K562 (cell line): Measurements from ENCODE around the gene LYAR. TPM values are rescaled to one million over a fixed set of nuclear protein-coding genes. Genes with fewer than 3 reads are reported as not detected.

ENCODE experiments used
- ATAC-seq: fragments of 200-7000 bp; cut with Tn5 transposase; 3 replicates; pipeline ENCODE4 v1.9.1; 2020; ENCODE audit warnings: moderate library complexity
- BruUV-seq: library from RNA; stranded (reverse); fragments of 400-500 nt; replicated peaks from 2 replicates; lab custom pipeline; 2021; lab: Mats Ljungman, UMichigan
- CTCF ChIA-PET: fragments of 300-600 bp; formaldehyde crosslinking; extraction: SDS; loops from one replicate; lab custom pipeline; 2021; ENCODE audit warnings: low intra/inter-chr PET ratio; lab: Yijun Ruan, JAX
- POLR2A ChIA-PET: fragments of 300-600, 350-650 bp; sonication (Branson Sonifier 250); formaldehyde crosslinking; extraction: SDS; loops from one replicate; lab custom pipeline; 2021; ENCODE audit warnings: antibody characterized with exemption, inconsistent platforms; lab: Yijun Ruan, JAX
- DNase-seq, 4 experiments: peaks; one replicate each; pipeline versions ENCODE4 v3.0.0 to v3.0.0-alpha.2; 2011 to 2018; ENCODE audit warnings: low spot score in 3 of 4, mixed read lengths in 3 of 4; ENCODE audit errors: extremely low read depth in 1 of 4
- FAIRE-seq: peaks from 2 replicates; lab custom pipeline; 2011; peaks lifted over from hg19 to GRCh38; lab: Jason Lieb, UNC
- H2AFZ ChIP-seq: 2 replicates; pipeline ENCODE4 v1.6.0; 2011; ENCODE audit warnings: low read depth, low read length, control low read depth, inconsistent platforms
- H3K27ac ChIP-seq: fragments of 200-600 bp; 3 replicates; pipeline ENCODE4 v1.8.0; 2011; ENCODE audit warnings: low read depth, mild to moderate bottlenecking, control low read depth, inconsistent platforms, low read length, moderate library complexity, mixed read lengths; ENCODE audit errors: extremely low read depth
- H3K27me3 ChIP-seq, 2 experiments: fragments of 300-600 bp in 1 of 2; 2 replicates in 1 of 2; 3 replicates in 1 of 2; pipeline versions ENCODE4 v1.6.0 to v1.8.0; 2011; ENCODE audit warnings: inconsistent platforms in 2 of 2, low read length in 2 of 2, mild to moderate bottlenecking in 1 of 2, mixed read lengths in 1 of 2, moderate library complexity in 1 of 2; ENCODE audit not compliant: control insufficient read depth in 2 of 2, insufficient read depth in 2 of 2
- H3K36me3 ChIP-seq: fragments of 300-600 bp; 3 replicates; pipeline ENCODE4 v1.8.0; 2011; ENCODE audit warnings: mild to moderate bottlenecking, low read length, inconsistent platforms; ENCODE audit not compliant: control insufficient read depth, insufficient read depth
- H3K4me1 ChIP-seq, 2 experiments: fragments of 200-600 bp in 1 of 2; replicated peaks in 1 of 2; 2 replicates in 1 of 2; 3 replicates in 1 of 2; pipeline versions ENCODE4 v1.5.1 to v1.8.0; 2011; ENCODE audit warnings: inconsistent platforms in 2 of 2, low read length in 2 of 2, mild to moderate bottlenecking in 1 of 2, mixed read lengths in 1 of 2, moderate library complexity in 1 of 2; ENCODE audit not compliant: control insufficient read depth in 2 of 2, insufficient read depth in 2 of 2
- H3K4me2 ChIP-seq: 2 replicates; pipeline ENCODE4 v1.6.1; 2011; ENCODE audit warnings: low read length, control low read depth, inconsistent platforms, mixed read lengths; ENCODE audit not compliant: insufficient read depth
- H3K4me3 ChIP-seq: fragments of 200-600 bp; sonication (generic), shearing (Covaris generic); 2 replicates; pipeline ENCODE4 v1.5.1; 2016; ENCODE audit warnings: control low read depth, inconsistent platforms
- H3K79me2 ChIP-seq: fragments of 200-600 bp; 3 replicates; pipeline ENCODE4 v1.8.0; 2011; ENCODE audit warnings: low read length, inconsistent platforms; ENCODE audit not compliant: control insufficient read depth, insufficient read depth
- H3K9ac ChIP-seq, 2 experiments: 2 replicates each; pipeline versions ENCODE4 v1.6.0 to v1.6.1; 2011; ENCODE audit warnings: low read depth in 2 of 2, low read length in 2 of 2, control low read depth in 1 of 2, inconsistent platforms in 1 of 2, mild to moderate bottlenecking in 1 of 2, mixed read lengths in 1 of 2; ENCODE audit not compliant: insufficient read depth in 1 of 2
- H3K9me1 ChIP-seq: one replicate; pipeline ENCODE4 v1.6.0; 2011; ENCODE audit warnings: inconsistent platforms, mild to moderate bottlenecking, low read length, moderate library complexity; ENCODE audit not compliant: control insufficient read depth, insufficient read depth
- H3K9me3 ChIP-seq: replicated peaks from 2 replicates; pipeline ENCODE4 v1.5.1; 2011; ENCODE audit warnings: low read depth, low read length, inconsistent platforms; ENCODE audit not compliant: control insufficient read depth, insufficient read depth
- H4K20me1 ChIP-seq: replicated peaks from 2 replicates; pipeline ENCODE4 v1.6.1; 2011; ENCODE audit warnings: low read length, inconsistent platforms, mixed read lengths; ENCODE audit not compliant: control insufficient read depth, insufficient read depth
- CSDE1 ChIP-seq, 2 experiments: fragments of 450-650 bp; IDR thresholded peaks; 2 replicates each; pipeline ENCODE4 v1.6.1; 2016; ENCODE audit warnings: mild to moderate bottlenecking in 1 of 2
- DPF2 ChIP-seq: fragments of 450-650 bp; IDR thresholded peaks from 2 replicates; pipeline ENCODE4 v1.6.1; 2016
- E2F6 ChIP-seq, 2 experiments: IDR thresholded peaks; 2 replicates each; pipeline ENCODE4 v1.6.1; 2011; ENCODE audit warnings: borderline replicate concordance in 1 of 2, control low read depth in 1 of 2, low read depth in 1 of 2, low read length in 1 of 2, mild to moderate bottlenecking in 1 of 2, mixed read lengths in 1 of 2, moderate library complexity in 1 of 2; ENCODE audit not compliant: insufficient read depth in 1 of 2, insufficient read length in 1 of 2, poor library complexity in 1 of 2, severe bottlenecking in 1 of 2; ENCODE audit errors: extremely low read depth in 1 of 2
- ETS1 ChIP-seq: conservative IDR thresholded peaks from 2 replicates; pipeline ENCODE4 v1.6.1; 2011; ENCODE audit warnings: low read depth, mild to moderate bottlenecking, low read length; ENCODE audit not compliant: control insufficient read depth
- FOXA1 ChIP-seq: fragments of 450-650 bp; IDR thresholded peaks from 2 replicates; pipeline ENCODE4 v1.6.1; 2016; ENCODE audit warnings: mild to moderate bottlenecking, borderline replicate concordance
- NCOR1 ChIP-seq: fragments of 450-650 bp; IDR thresholded peaks from 2 replicates; pipeline ENCODE4 v1.6.1; 2016; ENCODE audit warnings: mild to moderate bottlenecking, moderate library complexity
- RFX1 ChIP-seq: fragments of 450-650 bp; IDR thresholded peaks from 2 replicates; pipeline ENCODE4 v1.6.1; 2016; ENCODE audit warnings: mild to moderate bottlenecking, moderate library complexity
- WGBS: fragments of 100-300 bp; shearing (Covaris generic); methylation state at CpG from one replicate; pipeline ENCODE4 v1.1.6; 2016; ENCODE audit warnings: low coverage, mixed read lengths; ENCODE audit not compliant: insufficient coverage; ENCODE audit errors: missing lambda C conversion rate; 5-methylcytosine and 5-hydroxymethylcytosine counted together
- in situ Hi-C: fragments of 300-500 bp; cut with MboI; formaldehyde crosslinking; loops from 4 replicates; pipeline ENCODE4 v1.15.0; 2018; ENCODE audit warnings: inconsistent platforms, mixed read lengths
- intact Hi-C: fragments of 100-400 bp; cut with micrococcal nuclease; formaldehyde crosslinking; loops from 2 replicates; pipeline ENCODE4 v1.14.2; 2022
- polyA plus RNA-seq, 8 experiments: library from polyadenylated mRNA; depleted of rRNA in 4 of 8; stranded (reverse) in 5 of 8; unstranded in 3 of 8; fragments of >200 nt; fragmentation: Nextera tagmentation in 2 of 8; fragmentation: Illumina TruSeq in 1 of 8; extraction: Ambion mirVana in 2 of 8; extraction: Trizol in 1 of 8; gene quantifications; 2 replicates each; pipeline versions ENCODE4 v1.2.1 to v1.2.3, GENCODE V29; 2011 to 2014; ENCODE audit warnings: inconsistent platforms in 1 of 8, missing spikeins in 1 of 8
- total RNA-seq, 7 experiments: library from RNA; depleted of rRNA in 6 of 7; stranded (reverse); fragments of >200 nt in 6 of 7; fragmentation: Illumina TruSeq in 2 of 7; extraction: Trizol in 2 of 7; gene quantifications; 2 replicates each; pipeline versions ENCODE4 v1.2.1 to v1.2.3, GENCODE V29; 2011 to 2021; ENCODE audit warnings: low replicate concordance in 1 of 7

LYAR gene
- total and polyA plus RNA-seq, 9 of the 15 experiments (the other 6 are each of a cell fraction or from before 2014, with no cell fraction given), result 28.3 to 172 (median 127) TPM

DNA sequence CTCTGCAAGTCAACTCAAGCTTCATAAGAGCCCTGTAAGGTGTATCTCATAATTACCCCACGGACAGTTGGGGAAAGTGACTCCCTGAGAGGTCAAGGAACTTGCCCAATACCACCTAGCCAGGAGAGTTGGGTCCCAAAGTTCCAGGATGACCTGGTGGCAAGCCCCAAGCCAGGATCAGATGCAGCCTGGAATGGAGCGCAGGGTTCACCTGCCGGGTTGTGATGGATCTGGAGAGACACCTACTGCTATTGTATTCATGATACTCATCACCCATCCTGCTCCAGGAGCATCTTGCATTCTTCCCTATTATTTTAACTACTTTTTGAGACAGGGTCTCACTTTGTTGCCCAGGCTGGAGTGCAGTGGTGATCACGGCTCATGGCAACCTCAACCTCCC lies 36.2 kb upstream of the LYAR start:
- POLR2A ChIA-PET, result interaction anchor here (0.8 kb wide), 1 partner anchor 36 kb away, joined by 3 read pairs; the partner anchor contains the start of genes LYAR and ZBTB49
- FAIRE-seq (no peak), DNase-seq (no peak), ATAC-seq (no peak)
- Histone ChIP-seq H3K4me1 (peaks cover 30 to 43% of the 10 kb centered on the region in 2 experiments; a peak in 4 of 5 replicates), H4K20me1 (no peaks in the 10 kb centered on the region), H3K27me3 (no peaks in the 10 kb centered on the region), H3K4me3 (no peak overlapping the region), H3K27ac (no peak overlapping the region), H3K9me3 (no peaks in the 10 kb centered on the region), H3K4me2 (no peak overlapping the region), H3K9me1 (no peaks in the 10 kb centered on the region), H3K36me3 (peaks cover 7% of the 10 kb centered on the region; the same call in 2 of the 3 replicates), H2AFZ (no peak overlapping the region), H3K9ac (no peak overlapping the region), H3K79me2 (no peaks in the 10 kb centered on the region)
- no peak for TF ChIP-seq RFX1
- TF ChIP-seq FOXA1, result no peak
- no peak for TF ChIP-seq NCOR1
- no peak for TF ChIP-seq E2F6 (IDR thresholded peaks at IDR 0.05; ENCODE audit: borderline replicate concordance in 1 of 2, extremely low read depth in 1 of 2, insufficient read depth in 1 of 2, insufficient read length in 1 of 2, low read depth in 1 of 2, low read length in 1 of 2, poor library complexity in 1 of 2, severe bottlenecking in 1 of 2)
- TF ChIP-seq CSDE1 (IDR thresholded peaks at IDR 0.05), result no peak
- TF ChIP-seq ETS1, result no peak
- no peak for TF ChIP-seq DPF2
- no TSS peak for BruUV-seq
- intact Hi-C loops (no loop called here), in situ Hi-C loops (no loop called here)
- CTCF ChIA-PET, result no interaction called here
- WGBS, result 83% methylated on average over 4 of the region's 4 CpGs
